GM15510 (cell line): ENCODE results near the gene MLLT11.

ENCODE experiments used
- POLR2A ChIP-seq: IDR thresholded peaks from 3 replicates; pipeline ENCODE4 v1.6.1; 2011; ENCODE audit warnings: borderline replicate concordance; ENCODE audit not compliant: insufficient read length; ENCODE audit errors: extremely low read depth

MLLT11 gene

DNA sequence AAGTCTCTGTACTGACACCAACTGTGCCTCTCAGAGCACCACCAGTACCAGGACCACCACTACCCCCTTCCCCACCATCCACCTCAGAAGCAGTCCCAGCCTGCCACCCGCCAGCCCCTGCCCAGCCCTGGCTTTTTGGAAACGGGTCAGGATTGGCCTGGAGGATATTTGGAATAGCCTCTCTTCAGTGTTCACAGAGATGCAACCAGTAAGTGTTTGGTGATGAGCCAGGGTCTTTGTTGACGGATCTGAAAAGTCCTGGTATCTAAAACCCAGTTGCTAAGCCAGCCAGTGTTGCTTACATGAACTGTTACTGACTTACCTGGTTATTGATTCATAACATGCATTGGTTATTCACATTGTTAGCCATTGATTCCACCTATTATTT, 11.6 kb upstream of the MLLT11 start:
- TF ChIP-seq POLR2A = no peak

DNA sequence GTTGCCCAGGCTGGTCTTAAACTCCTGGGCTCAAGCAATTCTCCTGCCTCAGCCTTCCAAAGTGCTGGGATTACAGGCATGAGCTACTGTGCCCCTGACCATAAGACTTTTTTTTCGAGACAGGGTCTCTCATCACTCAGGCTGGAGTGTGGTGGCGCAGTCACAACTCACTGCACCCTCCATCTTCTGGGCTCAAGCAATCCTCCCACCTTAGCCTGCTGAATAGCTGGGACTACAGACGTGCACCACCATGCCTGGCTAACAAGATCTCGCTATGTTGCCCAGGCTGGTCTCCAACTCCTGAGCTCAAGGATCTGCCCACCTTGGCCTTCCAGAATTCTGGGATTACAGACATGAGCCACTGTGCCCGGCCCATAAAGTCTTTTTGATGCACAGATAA, 10.7 kb upstream of the MLLT11 start:
- no peak for TF ChIP-seq POLR2A

DNA sequence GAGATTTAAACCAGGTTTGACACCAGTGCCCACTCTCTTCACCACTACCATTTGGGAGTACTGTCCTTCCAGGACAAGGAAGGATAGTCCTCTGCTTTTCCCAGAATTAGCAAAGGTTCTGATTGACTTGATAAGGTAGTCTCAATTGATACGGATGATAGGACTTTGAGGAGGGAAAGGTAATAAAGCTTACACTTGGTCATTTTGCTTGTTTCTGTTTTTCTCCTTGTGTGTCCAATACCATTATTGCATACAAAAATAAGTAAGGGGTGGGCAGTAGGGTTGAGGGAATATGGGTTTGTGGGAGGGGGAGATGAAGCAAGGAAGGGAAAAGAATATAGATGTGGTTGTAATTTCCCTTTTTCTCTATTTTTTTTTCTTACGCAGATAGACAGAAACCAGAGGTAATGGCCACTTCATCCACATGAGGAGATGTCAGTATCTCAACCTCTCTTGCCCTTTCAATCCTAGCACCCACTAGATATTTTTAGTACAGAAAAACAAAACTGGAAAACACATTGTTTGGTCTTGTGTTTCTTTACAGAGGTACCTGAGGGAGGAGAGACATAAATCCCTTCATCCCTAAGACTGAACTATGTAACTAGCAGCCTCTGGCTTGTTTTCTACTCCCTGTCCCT, 10.0 kb upstream of the MLLT11 start:
- no peak for TF ChIP-seq POLR2A

DNA sequence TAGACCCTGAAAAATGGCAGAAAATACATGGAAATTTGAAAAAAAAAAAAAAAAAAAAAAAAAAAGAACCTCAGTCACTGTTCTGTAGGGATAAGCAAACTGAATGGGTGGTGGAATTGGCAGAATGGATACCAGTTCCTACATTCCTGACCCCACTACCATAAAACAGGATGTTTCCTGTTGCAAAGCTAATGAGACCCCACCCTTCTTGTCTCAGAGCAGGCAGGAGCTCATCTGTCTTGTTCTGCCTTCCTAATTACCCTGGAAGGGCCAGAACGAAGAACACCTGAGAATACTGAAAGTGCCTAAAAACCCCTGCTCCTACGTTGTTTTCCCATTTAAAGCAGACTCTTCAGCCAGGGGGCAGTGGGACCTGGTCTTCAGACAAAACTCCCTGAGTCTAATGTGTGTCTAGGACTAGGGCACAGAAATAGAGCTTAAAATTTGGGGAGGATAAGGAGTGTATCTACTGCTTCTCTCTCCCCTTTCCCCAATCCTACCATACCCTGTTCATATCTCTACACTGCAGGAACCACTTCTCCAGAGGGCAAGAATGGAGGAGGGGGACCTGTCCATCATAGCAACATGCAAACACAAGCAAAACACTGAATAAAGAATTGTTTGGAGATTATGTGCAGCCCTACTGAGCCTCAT, 8.7 kb upstream of the MLLT11 start:
- TF ChIP-seq POLR2A = no peak

DNA sequence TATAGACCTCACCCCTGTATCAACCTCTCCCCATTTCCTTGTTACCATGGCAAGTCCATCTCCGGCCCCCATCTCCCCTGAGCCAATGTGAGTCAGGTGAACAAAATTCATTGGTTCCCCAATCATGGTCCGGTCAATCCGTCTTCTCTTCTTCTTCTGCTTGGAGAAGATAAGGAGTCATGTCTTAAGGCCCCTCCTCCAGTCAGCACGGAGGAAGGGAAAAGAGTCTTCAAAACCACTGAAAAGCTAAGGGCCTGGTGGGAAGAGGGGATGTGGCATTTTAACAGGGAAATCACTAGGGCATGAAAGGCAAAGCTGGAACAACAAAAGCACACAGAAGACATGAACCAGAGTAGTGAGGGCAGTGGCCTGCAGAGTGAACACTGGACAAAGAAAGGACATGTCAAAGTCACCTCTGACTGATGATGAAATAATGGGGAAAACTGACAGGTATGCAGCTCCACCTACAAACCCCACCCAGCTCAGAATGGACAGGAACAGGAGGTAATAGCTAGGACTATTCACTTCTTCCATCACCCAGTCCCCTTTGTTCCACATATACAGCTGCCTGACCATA, 5.1 kb upstream of the MLLT11 start:
- TF ChIP-seq POLR2A = no peak

DNA sequence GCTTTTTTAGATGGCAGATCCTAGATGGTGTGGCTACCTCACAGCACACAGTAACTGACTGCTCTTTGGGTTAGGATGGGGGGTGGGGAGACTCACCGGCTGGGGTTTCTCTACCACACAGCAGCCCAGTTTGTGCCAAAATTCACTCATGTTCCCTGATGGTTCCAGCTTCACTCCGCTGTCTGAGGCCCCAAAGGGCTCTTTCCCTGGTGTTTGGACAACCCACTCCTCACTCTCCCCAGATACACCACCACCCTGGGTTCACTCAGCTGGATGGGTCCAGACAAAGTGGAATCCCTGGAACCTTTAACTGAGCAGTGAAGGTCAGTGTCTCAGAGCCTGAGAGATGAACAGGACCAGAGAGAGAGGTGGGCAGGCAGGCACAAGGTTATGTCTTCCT, 4.6 kb upstream of the MLLT11 start:
- no peak for TF ChIP-seq POLR2A

DNA sequence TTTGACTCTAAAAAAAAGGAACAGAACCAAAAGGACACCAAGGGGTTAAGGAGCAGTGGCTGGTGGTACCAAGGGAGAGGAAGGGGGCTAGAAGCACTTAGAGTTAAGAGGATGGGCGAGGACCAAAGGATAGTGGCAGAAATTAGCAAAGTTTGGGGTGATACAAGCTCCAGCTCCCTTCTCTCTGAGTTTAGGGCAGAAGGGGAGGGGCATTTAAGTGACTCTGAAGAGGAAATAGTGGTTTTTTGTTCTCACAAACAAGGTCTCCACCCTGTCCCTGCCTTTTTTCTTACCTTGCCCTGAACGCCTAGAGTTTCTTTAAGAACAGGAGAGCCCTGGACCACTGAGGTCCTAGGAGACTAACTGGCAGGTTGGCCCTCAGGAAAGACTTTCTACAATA, 4.0 kb upstream of the MLLT11 start:
- TF ChIP-seq POLR2A = no peak

DNA sequence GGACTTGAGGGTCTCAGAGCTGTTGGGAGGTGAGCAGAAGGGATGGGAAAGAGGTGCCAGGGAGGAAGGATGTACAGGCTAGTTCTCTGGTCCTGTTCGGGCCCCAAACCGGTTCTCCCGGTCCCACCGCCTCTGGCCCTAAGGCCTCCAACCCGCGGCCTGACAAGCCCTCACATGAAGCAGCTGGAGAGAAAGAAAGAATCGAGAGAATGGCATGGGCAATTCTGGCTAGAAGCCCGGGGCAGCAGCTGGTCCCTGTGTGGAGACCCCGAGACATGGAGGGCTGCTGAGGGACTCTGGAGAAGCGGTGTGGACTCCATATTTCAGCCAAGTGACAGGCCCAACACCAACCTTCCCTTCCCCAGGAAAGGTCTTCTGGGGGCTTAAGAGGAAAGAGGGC, 1.5 kb upstream of the MLLT11 start:
- TF ChIP-seq POLR2A = no peak

DNA sequence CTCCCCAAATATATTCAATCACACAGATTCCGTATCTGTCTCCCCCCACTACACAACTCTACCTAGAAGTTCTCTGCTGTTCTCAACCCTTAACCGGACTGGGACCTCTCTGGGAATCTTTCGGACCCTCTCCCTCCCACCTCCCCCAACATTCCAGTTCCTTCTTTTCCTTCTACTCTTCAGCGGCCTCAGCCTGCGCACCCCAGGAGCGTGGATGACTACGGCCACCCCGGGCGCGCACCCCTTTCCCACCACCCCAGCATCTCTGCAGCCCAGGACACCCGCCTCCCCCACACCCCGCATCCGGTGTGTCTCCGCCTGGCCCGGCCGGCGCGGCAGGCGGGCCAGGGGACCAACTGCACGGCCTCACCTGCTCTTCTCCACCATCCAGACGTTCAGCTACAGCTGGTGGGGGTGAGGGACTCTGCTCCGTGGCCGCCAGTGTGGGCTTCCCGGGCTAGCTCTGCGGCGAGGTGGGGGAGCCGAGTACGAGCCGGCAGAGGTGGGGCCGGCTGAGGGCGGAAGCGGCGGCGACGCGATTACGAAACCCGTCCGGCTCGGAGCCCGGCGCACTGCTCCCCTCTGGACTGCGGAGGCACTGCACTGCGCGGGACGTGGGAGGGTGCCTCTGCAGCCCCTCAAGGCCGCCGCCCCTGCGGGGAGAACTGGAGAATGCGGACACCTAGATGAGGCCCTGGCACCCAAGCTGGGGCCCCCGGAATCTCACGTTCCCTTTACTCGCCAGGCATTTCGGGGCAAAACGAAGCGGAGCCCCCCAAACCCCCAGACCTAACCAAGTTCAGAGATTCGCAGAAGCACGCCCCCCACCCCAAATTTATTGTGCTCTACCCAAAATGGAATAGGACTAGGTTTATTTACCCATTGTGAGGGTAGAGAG, 839 bp upstream of the MLLT11 start, which contains the start of gene CDC42SE1:
TSS of gene CDC42SE1 (minus strand) at position 514 of the 898 bp plus-strand sequence. CDS start 3,892 bp downstream, outside the sequence.
- TF ChIP-seq POLR2A = peak; percentile 84

DNA sequence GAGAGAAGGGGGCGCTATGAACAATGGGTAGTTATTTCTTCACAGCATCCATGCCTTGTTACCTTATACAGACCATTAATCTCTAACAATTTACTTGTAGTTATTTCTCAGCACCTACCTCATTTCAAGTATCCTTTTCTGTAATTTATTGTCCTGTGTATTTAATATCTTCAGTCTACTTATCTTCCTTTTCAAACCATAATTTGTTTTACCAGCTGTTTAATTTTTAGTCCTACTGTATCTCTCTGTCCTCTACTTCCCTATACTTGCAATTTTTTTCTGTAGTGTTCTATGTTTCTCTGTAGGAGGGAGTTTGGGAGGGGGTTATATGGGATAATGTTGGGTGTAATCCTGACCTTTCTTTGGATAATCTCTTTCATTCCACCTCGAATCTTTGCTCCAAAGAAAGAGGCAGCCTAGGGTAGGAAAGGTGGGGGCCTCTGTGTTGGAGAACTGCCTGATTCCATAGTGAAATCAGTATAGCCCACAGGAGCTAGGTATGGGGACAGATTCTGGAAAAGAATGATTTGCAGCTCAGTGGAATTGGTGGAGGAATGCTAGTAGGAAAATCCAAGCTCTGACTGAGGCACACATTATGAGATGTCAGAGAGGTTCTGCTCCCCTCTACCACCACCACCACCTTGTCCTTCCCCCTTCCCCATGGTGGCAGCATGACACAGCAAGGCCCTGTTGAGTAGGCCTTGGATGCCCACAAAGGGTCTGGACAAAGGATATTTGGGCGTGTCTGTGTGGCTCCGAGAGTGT, 642 bp downstream of the MLLT11 start:
- no peak for TF ChIP-seq POLR2A

DNA sequence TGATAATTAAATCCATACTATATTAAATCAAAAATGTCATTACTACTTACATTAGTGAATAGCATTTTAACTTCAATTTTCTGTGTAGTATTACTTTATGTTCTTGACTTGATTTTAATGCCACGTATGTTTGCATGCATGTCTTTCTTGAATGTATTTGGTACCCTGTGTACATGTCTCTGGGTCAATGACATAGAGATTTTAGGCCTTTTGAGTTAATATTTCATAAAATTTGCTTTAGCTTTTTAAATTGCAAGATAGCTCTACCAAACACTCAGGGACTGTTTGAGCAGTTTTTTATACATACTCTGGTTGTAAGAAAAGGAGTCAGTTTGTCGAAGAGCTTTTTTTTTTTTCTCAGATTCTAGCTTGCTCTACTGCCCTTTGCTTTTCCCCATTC, 1.5 kb downstream of the MLLT11 start:
- no peak for TF ChIP-seq POLR2A

DNA sequence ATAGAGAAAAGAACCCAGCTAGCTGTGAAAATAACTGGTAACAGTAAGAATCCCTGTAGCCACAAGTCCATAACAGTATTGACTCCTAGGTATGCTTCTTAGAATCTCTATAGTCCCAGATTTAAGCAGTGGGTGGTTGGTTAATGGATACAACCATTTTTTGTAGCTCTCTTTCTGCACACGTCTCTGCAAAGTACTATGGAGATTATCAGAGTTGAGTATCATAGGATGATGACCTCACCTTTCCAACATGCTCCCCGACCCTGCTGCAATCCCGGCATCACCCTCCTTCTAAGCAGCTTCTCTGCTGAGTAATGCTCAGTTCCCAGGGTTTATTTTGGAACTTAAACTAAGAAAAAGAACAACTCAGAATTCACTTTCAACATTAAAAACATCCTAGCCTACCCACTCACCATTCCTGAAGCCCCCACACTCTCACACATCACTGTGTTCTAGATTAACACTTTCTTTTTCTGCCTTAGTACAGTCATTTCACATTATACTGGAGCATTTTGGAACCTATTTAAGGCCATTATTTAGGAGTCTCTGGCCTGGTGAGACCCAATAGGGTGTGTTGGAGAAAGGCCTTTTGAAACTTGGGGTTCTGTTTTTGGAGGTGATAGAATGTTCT, 2.7 kb downstream of the MLLT11 start:
- no peak for TF ChIP-seq POLR2A

DNA sequence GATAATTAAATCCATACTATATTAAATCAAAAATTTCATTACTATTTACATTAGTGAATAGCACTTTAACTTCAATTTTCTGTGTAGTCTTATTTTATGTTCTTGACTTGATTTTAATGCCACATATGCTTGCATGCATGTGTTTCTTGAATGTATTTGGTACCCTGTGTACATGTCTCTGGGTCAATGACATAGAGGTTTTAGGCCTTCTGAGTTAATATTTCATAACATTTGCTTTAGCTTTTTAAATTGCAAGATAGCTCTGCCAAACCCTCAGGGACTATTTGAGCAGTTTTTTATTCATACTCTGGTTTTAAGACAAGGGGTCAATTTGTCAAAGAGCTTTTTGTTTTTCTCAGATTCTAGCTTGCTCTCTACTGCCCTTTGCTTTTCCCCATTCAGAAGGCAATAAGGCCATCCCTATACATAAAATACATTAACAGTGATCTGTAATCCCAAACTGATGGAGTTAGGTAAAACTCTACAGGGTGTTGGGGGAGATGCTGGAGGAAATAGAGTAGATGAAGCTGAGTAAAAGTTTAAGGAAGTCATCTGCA, 5.0 kb downstream of the MLLT11 start:
- no peak for TF ChIP-seq POLR2A

DNA sequence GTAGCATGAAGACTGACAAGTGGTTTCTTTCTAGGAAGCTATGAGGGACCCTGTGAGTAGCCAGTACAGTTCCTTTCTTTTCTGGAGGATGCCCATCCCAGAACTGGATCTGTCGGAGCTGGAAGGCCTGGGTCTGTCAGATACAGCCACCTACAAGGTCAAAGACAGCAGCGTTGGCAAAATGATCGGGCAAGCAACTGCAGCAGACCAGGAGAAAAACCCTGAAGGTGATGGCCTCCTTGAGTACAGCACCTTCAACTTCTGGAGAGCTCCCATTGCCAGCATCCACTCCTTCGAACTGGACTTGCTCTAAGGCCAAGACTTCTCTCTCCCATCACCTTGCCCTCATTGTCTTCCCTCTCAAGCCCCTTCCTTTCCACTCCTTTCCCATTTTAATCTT, 7.0 kb downstream of the MLLT11 start:
- TF ChIP-seq POLR2A = no peak
